Measurements from ENCODE around the gene HEATR3.

HEATR3 gene

DNA sequence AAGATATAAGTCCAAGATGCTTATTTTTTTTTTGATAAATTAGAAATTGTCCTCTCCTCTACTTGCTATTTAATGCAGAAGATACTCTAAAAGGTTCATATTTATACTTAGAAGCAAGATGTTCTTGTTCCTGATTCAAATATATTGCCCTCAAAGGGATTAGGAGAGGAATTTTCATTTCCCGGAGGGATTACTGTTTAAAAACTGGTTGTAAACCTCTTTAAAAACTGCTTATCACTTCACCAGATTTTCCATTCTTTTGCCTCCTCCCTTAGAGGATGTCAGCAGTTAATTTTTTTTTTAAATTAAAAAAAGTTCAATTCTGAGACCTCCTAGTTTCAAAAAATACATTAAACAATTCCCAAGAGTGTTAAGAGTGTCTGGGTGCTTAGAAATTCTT is 90.2 kb downstream of the HEATR3 start:
- H3K4me3 ChIP-seq (ENCODE audit: low read depth, low read length), result no peak overlapping the region
- DNase-seq (ENCODE audit: low read depth), result no peak
- TF ChIP-seq, protein P1, sequence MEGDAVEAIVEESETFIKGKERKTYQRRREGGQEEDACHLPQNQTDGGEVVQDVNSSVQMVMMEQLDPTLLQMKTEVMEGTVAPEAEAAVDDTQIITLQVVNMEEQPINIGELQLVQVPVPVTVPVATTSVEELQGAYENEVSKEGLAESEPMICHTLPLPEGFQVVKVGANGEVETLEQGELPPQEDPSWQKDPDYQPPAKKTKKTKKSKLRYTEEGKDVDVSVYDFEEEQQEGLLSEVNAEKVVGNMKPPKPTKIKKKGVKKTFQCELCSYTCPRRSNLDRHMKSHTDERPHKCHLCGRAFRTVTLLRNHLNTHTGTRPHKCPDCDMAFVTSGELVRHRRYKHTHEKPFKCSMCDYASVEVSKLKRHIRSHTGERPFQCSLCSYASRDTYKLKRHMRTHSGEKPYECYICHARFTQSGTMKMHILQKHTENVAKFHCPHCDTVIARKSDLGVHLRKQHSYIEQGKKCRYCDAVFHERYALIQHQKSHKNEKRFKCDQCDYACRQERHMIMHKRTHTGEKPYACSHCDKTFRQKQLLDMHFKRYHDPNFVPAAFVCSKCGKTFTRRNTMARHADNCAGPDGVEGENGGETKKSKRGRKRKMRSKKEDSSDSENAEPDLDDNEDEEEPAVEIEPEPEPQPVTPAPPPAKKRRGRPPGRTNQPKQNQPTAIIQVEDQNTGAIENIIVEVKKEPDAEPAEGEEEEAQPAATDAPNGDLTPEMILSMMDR (IDR thresholded peaks at IDR 0.05; ENCODE audit: control insufficient read depth, extremely low read depth, insufficient read depth), result no peak

All from LNCaP clone FGC (cell line).